H9 (cell line): ENCODE measurements around the gene RERE. TPM values are rescaled to one million over a fixed set of nuclear protein-coding genes. Genes with fewer than 3 reads are reported as not detected.
A peak's percentile ranks its signal among the peaks of the same experiment; 100 is the strongest.

Source experiments
- DNase-seq: peaks from one replicate; pipeline ENCODE4 v3.0.0-alpha.2; 2017
- H2AFZ ChIP-seq: one replicate; pipeline ENCODE4 v1.6.1; 2013; ENCODE audit warnings: mild to moderate bottlenecking, low read length, control low read depth, moderate library complexity
- H2AK5ac ChIP-seq: 2 replicates; pipeline ENCODE4 v1.6.1; 2013; ENCODE audit warnings: low read length, control low read depth, mixed read lengths; ENCODE audit not compliant: insufficient read length
- H2BK120ac ChIP-seq: one replicate; pipeline ENCODE4 v1.6.1; 2013; ENCODE audit warnings: low read depth, mild to moderate bottlenecking, low read length, control low read depth, inconsistent platforms; ENCODE audit not compliant: poor library complexity, severe bottlenecking
- H2BK12ac ChIP-seq: 2 replicates; pipeline ENCODE4 v1.6.1; 2013; ENCODE audit warnings: low read length, control low read depth, mixed read lengths, low read depth; ENCODE audit not compliant: insufficient read length
- H2BK15ac ChIP-seq: 2 replicates; pipeline ENCODE4 v1.6.1; 2013; ENCODE audit warnings: low read depth, low read length, control low read depth
- H2BK20ac ChIP-seq: one replicate; pipeline ENCODE4 v1.6.1; 2013; ENCODE audit warnings: low read depth, mild to moderate bottlenecking, low read length, control low read depth, inconsistent platforms; ENCODE audit not compliant: poor library complexity, severe bottlenecking
- H2BK5ac ChIP-seq: 2 replicates; pipeline ENCODE4 v1.6.1; 2013; ENCODE audit warnings: low read length, control low read depth, mixed read lengths; ENCODE audit not compliant: insufficient read length
- H3K14ac ChIP-seq: 2 replicates; pipeline ENCODE4 v1.6.1; 2013; ENCODE audit warnings: low read length, control low read depth; ENCODE audit not compliant: insufficient read depth
- H3K18ac ChIP-seq: 2 replicates; pipeline ENCODE4 v1.6.1; 2013; ENCODE audit warnings: low read depth, mild to moderate bottlenecking, mixed read lengths, low read length, control low read depth; ENCODE audit not compliant: insufficient read length
- H3K23ac ChIP-seq: 2 replicates; pipeline ENCODE4 v1.6.1; 2013; ENCODE audit warnings: low read length, control low read depth, mixed read lengths, low read depth; ENCODE audit not compliant: insufficient read length
- H3K23me2 ChIP-seq: 2 replicates; pipeline ENCODE4 v1.6.1; 2013; ENCODE audit warnings: low read depth, mild to moderate bottlenecking, mixed read lengths, low read length, control low read depth; ENCODE audit not compliant: insufficient read length, poor library complexity, severe bottlenecking
- H3K27ac ChIP-seq: 2 replicates; pipeline ENCODE4 v1.5.1; 2013; ENCODE audit warnings: low read length, control low read depth, mixed read lengths, low read depth; ENCODE audit not compliant: insufficient read length
- H3K27me3 ChIP-seq: 2 replicates; pipeline ENCODE4 v1.6.1; 2013; ENCODE audit warnings: low read length, control low read depth, inconsistent platforms; ENCODE audit not compliant: insufficient read depth
- H3K4ac ChIP-seq: 2 replicates; pipeline ENCODE4 v1.6.1; 2013; ENCODE audit warnings: low read depth, mild to moderate bottlenecking, control low read depth, inconsistent platforms, low read length, moderate library complexity
- H3K4me1 ChIP-seq: 2 replicates; pipeline ENCODE4 v1.6.1; 2013; ENCODE audit warnings: low read length, control low read depth, inconsistent platforms; ENCODE audit not compliant: insufficient read depth
- H3K4me2 ChIP-seq: 2 replicates; pipeline ENCODE4 v1.6.1; 2013; ENCODE audit warnings: low read length, control low read depth, mixed read lengths; ENCODE audit not compliant: insufficient read length, insufficient read depth
- H3K56ac ChIP-seq: 2 replicates; pipeline ENCODE4 v1.6.1; 2013; ENCODE audit warnings: low read depth, mild to moderate bottlenecking, mixed read lengths, low read length, control low read depth; ENCODE audit not compliant: insufficient read length
- H3K79me1 ChIP-seq: 2 replicates; pipeline ENCODE4 v1.6.1; 2013; ENCODE audit warnings: low read depth, mild to moderate bottlenecking, moderate library complexity, low read length, control low read depth, inconsistent platforms; ENCODE audit not compliant: insufficient read depth, poor library complexity, severe bottlenecking
- H3K79me2 ChIP-seq: 2 replicates; pipeline ENCODE4 v1.6.1; 2013; ENCODE audit warnings: low read length, control low read depth, inconsistent platforms; ENCODE audit not compliant: insufficient read depth
- H3K9ac ChIP-seq: 2 replicates; pipeline ENCODE4 v1.6.1; 2013; ENCODE audit warnings: low read length, control low read depth, mixed read lengths; ENCODE audit not compliant: insufficient read length; ENCODE audit errors: extremely low read depth
- H3K9me3 ChIP-seq: one replicate; pipeline ENCODE4 v1.6.1; 2013; ENCODE audit warnings: low read depth, low read length, inconsistent platforms; ENCODE audit not compliant: control insufficient read depth
- H3T11ph ChIP-seq: one replicate; pipeline ENCODE4 v1.6.1; 2013; ENCODE audit warnings: mild to moderate bottlenecking, low read length, control low read depth, inconsistent platforms
- H4K20me1 ChIP-seq: one replicate; pipeline ENCODE4 v1.6.1; 2013; ENCODE audit not compliant: control insufficient read depth, insufficient read length, insufficient read depth
- H4K5ac ChIP-seq: 2 replicates; pipeline ENCODE4 v1.6.1; 2013; ENCODE audit warnings: low read depth, mild to moderate bottlenecking, mixed read lengths, low read length, control low read depth; ENCODE audit not compliant: insufficient read length
- H4K8ac ChIP-seq: replicated peaks from 2 replicates; pipeline ENCODE4 v1.6.1; 2013; ENCODE audit warnings: low read length, control low read depth, mixed read lengths, low read depth; ENCODE audit not compliant: insufficient read length
- H4K91ac ChIP-seq: 2 replicates; pipeline ENCODE4 v1.6.1; 2013; ENCODE audit warnings: low read depth, mild to moderate bottlenecking, moderate library complexity, mixed read lengths, low read length, control low read depth; ENCODE audit not compliant: insufficient read length
- H3K27ac Mint-ChIP-seq, 3 experiments: 2 replicates in 2 of 3; 3 replicates in 1 of 3; pipeline ENCODE4 v1.8.0; 2020 to 2021; ENCODE audit warnings: mixed read lengths in 3 of 3, mild to moderate bottlenecking in 1 of 3, moderate library complexity in 1 of 3
- H3K27me3 Mint-ChIP-seq: 2 replicates; pipeline ENCODE4 v1.8.0; 2021; ENCODE audit warnings: low read depth, mild to moderate bottlenecking, moderate library complexity, mixed read lengths
- H3K36me3 Mint-ChIP-seq, 3 experiments: 2 replicates in 2 of 3; 3 replicates in 1 of 3; pipeline ENCODE4 v1.8.0; 2020 to 2021; ENCODE audit warnings: low read depth in 3 of 3, mixed read lengths in 3 of 3; ENCODE audit not compliant: insufficient read depth in 1 of 3
- H3K4me1 Mint-ChIP-seq, 2 experiments: 2 replicates each; pipeline ENCODE4 v1.8.0; 2020; ENCODE audit warnings: mixed read lengths in 2 of 2
- H3K4me3 Mint-ChIP-seq, 2 experiments: 2 replicates in 1 of 2; 3 replicates in 1 of 2; pipeline ENCODE4 v1.8.0; 2020 to 2021; ENCODE audit warnings: mild to moderate bottlenecking in 2 of 2, mixed read lengths in 2 of 2, moderate library complexity in 1 of 2
- H3K9me3 Mint-ChIP-seq, 2 experiments: 2 replicates in 1 of 2; 3 replicates in 1 of 2; pipeline ENCODE4 v1.8.0; 2020; ENCODE audit warnings: mild to moderate bottlenecking in 2 of 2, mixed read lengths in 2 of 2, moderate library complexity in 1 of 2
- WGBS: extraction: QIAGEN DNeasy Blood & Tissue Kit; methylation state at CpG from one replicate; pipeline ENCODE4 v1.1.7; 2013; ENCODE audit warnings: missing lambda C conversion rate, low lambda C conversion rate, mixed read lengths; ENCODE audit not compliant: insufficient read length; ENCODE audit errors: extremely low coverage; 5-methylcytosine and 5-hydroxymethylcytosine counted together
- total RNA-seq: library from RNA; stranded (reverse); gene quantifications from 2 replicates; pipeline ENCODE4 v1.2.1, GENCODE V29; 2021
- TF ChIP-seq, protein P1 (sequence below): fragments of 200-600 bp; sonication (generic); conservative IDR thresholded peaks from 3 replicates; pipeline ENCODE4 v1.8.0; 2021; ENCODE audit warnings: antibody characterized with exemption, mild to moderate bottlenecking

The RERE gene
- total RNA-seq, 1 experiment from 2014 or later: 103 TPM

DNA sequence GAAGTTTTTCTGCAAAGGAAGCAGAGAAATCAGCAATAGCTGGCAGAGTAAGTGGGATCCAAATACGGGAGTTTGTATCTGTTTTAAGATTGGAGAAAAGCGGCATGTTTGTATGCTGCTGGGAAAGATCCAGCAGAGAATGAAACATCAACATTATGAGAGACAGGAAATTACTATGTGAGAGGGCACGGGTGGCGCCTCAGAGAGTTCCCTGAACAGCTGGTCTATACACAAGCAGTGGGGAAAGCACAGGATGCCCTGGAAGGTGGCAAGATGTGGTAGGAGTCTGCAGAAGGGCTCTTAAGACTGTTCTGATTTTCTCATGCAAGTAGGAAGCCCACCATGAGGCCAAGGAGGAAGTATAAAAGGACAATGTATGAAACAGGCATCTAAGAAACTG is 130.4 kb downstream of the RERE start:
- no peak overlapping the region for H4K5ac ChIP-seq
- H3K9me3 Mint-ChIP-seq: no peaks in the 10 kb centered on the region
- peaks cover 13% of the 10 kb centered on the region for H3K79me1 ChIP-seq
- H4K91ac ChIP-seq: no peak overlapping the region
- DNase-seq: no peak
- H3K27ac ChIP-seq: no peak overlapping the region
- H4K20me1 ChIP-seq: no peaks in the 10 kb centered on the region
- H2BK15ac ChIP-seq: no peak overlapping the region
- no peak overlapping the region for H2AK5ac ChIP-seq
- no peak overlapping the region for H2BK20ac ChIP-seq
- no peak overlapping the region for H3K18ac ChIP-seq
- no peak overlapping the region for H4K8ac ChIP-seq
- H2BK5ac ChIP-seq: no peak overlapping the region
- peak overlapping the region; percentile 0 to 67 (median 2) for H3K27ac Mint-ChIP-seq
- no peak overlapping the region for H2BK12ac ChIP-seq
- H3K23me2 ChIP-seq: no peaks in the 10 kb centered on the region
- no peak overlapping the region for H3K4me3 Mint-ChIP-seq
- peaks cover 9% of the 10 kb centered on the region; the same call in 1 of the 2 replicates for H3K4me1 ChIP-seq
- no peaks in the 10 kb centered on the region for H3K27me3 Mint-ChIP-seq
- no peak overlapping the region for H3K14ac ChIP-seq
- peaks cover 0 to 7% (median 0%) of the 10 kb centered on the region in 3 experiments; a peak in 1 of 7 replicates for H3K36me3 Mint-ChIP-seq
- no peak overlapping the region for H3K23ac ChIP-seq
- no peak overlapping the region for H3K4me2 ChIP-seq
- peaks cover 53 to 58% of the 10 kb centered on the region in 2 experiments for H3K4me1 Mint-ChIP-seq
- H2AFZ ChIP-seq: no peak overlapping the region
- no CpG with 5 or more reads among the region's 4 CpGs for WGBS
- H3K27me3 ChIP-seq: no peaks in the 10 kb centered on the region
- H3K9me3 ChIP-seq: no peaks in the 10 kb centered on the region
- H3T11ph ChIP-seq: no peak overlapping the region
- H3K4ac ChIP-seq: no peak overlapping the region
- H2BK120ac ChIP-seq: no peak overlapping the region
- H3K56ac ChIP-seq: no peak overlapping the region
- peaks cover 59% of the 10 kb centered on the region for H3K79me2 ChIP-seq
- no peak overlapping the region for H3K9ac ChIP-seq
- TF ChIP-seq, protein P1, sequence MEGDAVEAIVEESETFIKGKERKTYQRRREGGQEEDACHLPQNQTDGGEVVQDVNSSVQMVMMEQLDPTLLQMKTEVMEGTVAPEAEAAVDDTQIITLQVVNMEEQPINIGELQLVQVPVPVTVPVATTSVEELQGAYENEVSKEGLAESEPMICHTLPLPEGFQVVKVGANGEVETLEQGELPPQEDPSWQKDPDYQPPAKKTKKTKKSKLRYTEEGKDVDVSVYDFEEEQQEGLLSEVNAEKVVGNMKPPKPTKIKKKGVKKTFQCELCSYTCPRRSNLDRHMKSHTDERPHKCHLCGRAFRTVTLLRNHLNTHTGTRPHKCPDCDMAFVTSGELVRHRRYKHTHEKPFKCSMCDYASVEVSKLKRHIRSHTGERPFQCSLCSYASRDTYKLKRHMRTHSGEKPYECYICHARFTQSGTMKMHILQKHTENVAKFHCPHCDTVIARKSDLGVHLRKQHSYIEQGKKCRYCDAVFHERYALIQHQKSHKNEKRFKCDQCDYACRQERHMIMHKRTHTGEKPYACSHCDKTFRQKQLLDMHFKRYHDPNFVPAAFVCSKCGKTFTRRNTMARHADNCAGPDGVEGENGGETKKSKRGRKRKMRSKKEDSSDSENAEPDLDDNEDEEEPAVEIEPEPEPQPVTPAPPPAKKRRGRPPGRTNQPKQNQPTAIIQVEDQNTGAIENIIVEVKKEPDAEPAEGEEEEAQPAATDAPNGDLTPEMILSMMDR: no peak
